GM21529 (cell line): ENCODE data around the gene MAK.
"Not testable (repeated sequence)": the region's sequence is repeated elsewhere in the genome, so short reads cannot be mapped to it uniquely, and the experiment has no call there.

Experiments used
- ATAC-seq: cut with Tn5 transposase; IDR thresholded peaks from one replicate; pipeline ENCODE4 v1.9.1; 2021; ENCODE audit not compliant: unreplicated experiment

Gene MAK

GRCh38 chr6:10791673-10792072 lies 46.7 kb downstream of the MAK start:
- ATAC-seq = no peak

GRCh38 chr6:10779076-10779475 lies 59.3 kb downstream of the MAK start:
- no peak for ATAC-seq

GRCh38 chr6:10778230-10778629 lies 60.1 kb downstream of the MAK start:
- ATAC-seq = no peak

GRCh38 chr6:10771371-10771894 lies 66.9 kb downstream of the MAK start:
- no peak for ATAC-seq

- no peak for ATAC-seq
Measured at GRCh38 chr6:10769419-10769818, 68.9 kb downstream of the MAK start.

GRCh38 chr6:10763006-10763405 lies 75.3 kb downstream of the MAK start:
- ATAC-seq = no peak

GRCh38 chr6:10759884-10760329 lies 78.4 kb downstream of the MAK start:
- no peak for ATAC-seq

- ATAC-seq = peak; percentile 75
Measured at GRCh38 chr6:10759312-10759839, 79.0 kb downstream of the MAK start.

GRCh38 chr6:10756085-10756484 lies 82.3 kb downstream of the MAK start:
- ATAC-seq = no peak

GRCh38 chr6:10751757-10752156 lies 86.6 kb downstream of the MAK start:
- not testable (repeated sequence) for ATAC-seq

GRCh38 chr6:10750568-10750967 lies 87.8 kb downstream of the MAK start:
- ATAC-seq = not testable (repeated sequence)

GRCh38 chr6:10749734-10750133 lies 88.6 kb downstream of the MAK start:
- ATAC-seq = no peak

- ATAC-seq = peak; percentile 96
Measured at GRCh38 chr6:10747251-10747972, 90.9 kb downstream of the MAK start, which contains the start of gene TMEM14B. TSS of gene TMEM14B (plus strand) at chr6:10747805. CDS start at chr6:10749246, 1,441 bp downstream.

- no peak for ATAC-seq
Measured at GRCh38 chr6:10746915-10747250, 91.5 kb downstream of the MAK start.

GRCh38 chr6:10745116-10745515 lies 93.2 kb downstream of the MAK start:
- ATAC-seq = no peak

GRCh38 chr6:10743515-10743914 lies 94.8 kb downstream of the MAK start:
- ATAC-seq = no peak

- ATAC-seq = no peak
Measured at GRCh38 chr6:10742251-10742650, 96.1 kb downstream of the MAK start.

GRCh38 chr6:10741643-10742042 lies 96.7 kb downstream of the MAK start:
- not testable (repeated sequence) for ATAC-seq

GRCh38 chr6:10740061-10740460 lies 98.3 kb downstream of the MAK start:
- ATAC-seq = no peak

- ATAC-seq = no peak
Measured at GRCh38 chr6:10736731-10737130, 101.6 kb downstream of the MAK start.

GRCh38 chr6:10733863-10734262 lies 104.5 kb downstream of the MAK start:
- no peak for ATAC-seq

GRCh38 chr6:10733151-10733715 lies 105.1 kb downstream of the MAK start:
- ATAC-seq = no peak
